ENCODE measurements around the gene NXF1. TPM values are rescaled to one million over a fixed set of nuclear protein-coding genes. Genes with fewer than 3 reads are reported as not detected.

The NXF1 gene
- total and polyA plus RNA-seq, 2 of the 13 experiments (the other 11 are each of a cell fraction or from before 2014, with no cell fraction given): 30.4 to 30.9 TPM

DNA sequence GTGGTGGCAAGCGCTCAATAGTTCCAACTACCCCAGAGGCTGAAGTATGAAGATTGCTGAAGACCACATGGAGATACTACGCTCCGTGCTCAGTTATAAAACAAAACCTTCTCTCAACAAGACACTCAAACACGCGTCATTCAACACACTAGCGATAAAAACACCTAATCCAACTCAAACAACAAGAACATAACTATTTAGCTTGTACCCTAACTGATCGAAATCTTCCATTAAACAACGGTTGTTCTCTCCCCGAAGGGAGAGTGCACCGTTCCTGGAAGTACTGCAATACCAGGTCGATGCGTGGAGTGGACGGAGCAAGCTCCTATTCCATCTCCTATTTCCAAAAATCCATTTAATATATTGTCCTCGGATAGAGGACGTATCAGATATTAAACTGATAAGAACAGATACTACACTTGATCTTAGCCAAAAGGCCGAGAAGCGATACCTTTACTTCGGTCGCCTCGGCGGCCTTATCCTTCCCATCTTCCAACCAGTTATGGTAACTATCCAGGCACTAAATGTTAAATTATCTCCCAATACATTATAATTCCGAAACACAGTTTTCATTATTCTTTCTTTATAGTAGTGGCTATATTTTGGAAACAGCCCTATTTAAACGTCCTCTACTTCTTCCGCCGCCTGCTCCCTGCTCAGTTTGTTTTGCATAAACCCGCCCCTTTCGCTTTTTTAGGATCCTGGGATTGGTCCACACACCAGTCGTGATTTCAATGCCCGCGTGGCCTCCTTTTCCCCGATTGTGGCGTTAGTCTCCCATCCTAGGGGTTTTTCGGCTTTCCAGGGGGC lies 36.3 kb upstream of the NXF1 start (continued):
- TF ChIP-seq, protein P1, sequence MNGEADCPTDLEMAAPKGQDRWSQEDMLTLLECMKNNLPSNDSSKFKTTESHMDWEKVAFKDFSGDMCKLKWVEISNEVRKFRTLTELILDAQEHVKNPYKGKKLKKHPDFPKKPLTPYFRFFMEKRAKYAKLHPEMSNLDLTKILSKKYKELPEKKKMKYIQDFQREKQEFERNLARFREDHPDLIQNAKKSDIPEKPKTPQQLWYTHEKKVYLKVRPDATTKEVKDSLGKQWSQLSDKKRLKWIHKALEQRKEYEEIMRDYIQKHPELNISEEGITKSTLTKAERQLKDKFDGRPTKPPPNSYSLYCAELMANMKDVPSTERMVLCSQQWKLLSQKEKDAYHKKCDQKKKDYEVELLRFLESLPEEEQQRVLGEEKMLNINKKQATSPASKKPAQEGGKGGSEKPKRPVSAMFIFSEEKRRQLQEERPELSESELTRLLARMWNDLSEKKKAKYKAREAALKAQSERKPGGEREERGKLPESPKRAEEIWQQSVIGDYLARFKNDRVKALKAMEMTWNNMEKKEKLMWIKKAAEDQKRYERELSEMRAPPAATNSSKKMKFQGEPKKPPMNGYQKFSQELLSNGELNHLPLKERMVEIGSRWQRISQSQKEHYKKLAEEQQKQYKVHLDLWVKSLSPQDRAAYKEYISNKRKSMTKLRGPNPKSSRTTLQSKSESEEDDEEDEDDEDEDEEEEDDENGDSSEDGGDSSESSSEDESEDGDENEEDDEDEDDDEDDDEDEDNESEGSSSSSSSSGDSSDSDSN (CRISPR knock-in tag; IDR thresholded peaks at IDR 0.05): no peak; the same call in 1 of the 2 replicates
- TF ChIP-seq MXD4 (CRISPR knock-in tag; IDR thresholded peaks at IDR 0.05) (peak; percentile 69; the same call in 1 of the 2 replicates), ZNF543 (CRISPR knock-in tag; IDR thresholded peaks at IDR 0.05) (no peak; the same call in 1 of the 2 replicates), SNAPC2 (CRISPR knock-in tag; IDR thresholded peaks at IDR 0.05) (peak; percentile 100), MLLT10 (CRISPR knock-in tag; IDR thresholded peaks at IDR 0.05) (no peak), CEBPG (CRISPR knock-in tag; IDR thresholded peaks at IDR 0.05) (peak; percentile 77), ZSCAN22 (CRISPR knock-in tag; IDR thresholded peaks at IDR 0.05) (no peak; the same call in none of the 2 replicates), ZFP82 (CRISPR knock-in tag; IDR thresholded peaks at IDR 0.05; ENCODE audit: borderline replicate concordance) (no peak; the same call in 1 of the 2 replicates), NBN (conservative IDR thresholded peaks at IDR 0.05) (no peak), FOXJ3 (CRISPR knock-in tag; IDR thresholded peaks at IDR 0.05; ENCODE audit: borderline replicate concordance) (peak; percentile 75), ZSCAN9 (CRISPR knock-in tag; IDR thresholded peaks at IDR 0.05; ENCODE audit: borderline replicate concordance) (peak; percentile 99), ZNF468 (CRISPR knock-in tag; IDR thresholded peaks at IDR 0.05) (no peak), ZFP36L2 (CRISPR knock-in tag; IDR thresholded peaks at IDR 0.05) (peak; percentile 96; the same call in 1 of the 2 replicates), ZNF136 (CRISPR knock-in tag; IDR thresholded peaks at IDR 0.05; ENCODE audit: low read depth) (peak; percentile 46; the same call in 1 of the 2 replicates), BRCA1 (CRISPR knock-in tag; IDR thresholded peaks at IDR 0.05) (peak; percentile 93), MBNL3 (CRISPR knock-in tag; conservative IDR thresholded peaks at IDR 0.05) (no peak; the same call in 1 of the 2 replicates), ZNF484 (CRISPR knock-in tag; IDR thresholded peaks at IDR 0.05; ENCODE audit: borderline replicate concordance, low read depth) (no peak)
- TF ChIP-seq, protein P2, sequence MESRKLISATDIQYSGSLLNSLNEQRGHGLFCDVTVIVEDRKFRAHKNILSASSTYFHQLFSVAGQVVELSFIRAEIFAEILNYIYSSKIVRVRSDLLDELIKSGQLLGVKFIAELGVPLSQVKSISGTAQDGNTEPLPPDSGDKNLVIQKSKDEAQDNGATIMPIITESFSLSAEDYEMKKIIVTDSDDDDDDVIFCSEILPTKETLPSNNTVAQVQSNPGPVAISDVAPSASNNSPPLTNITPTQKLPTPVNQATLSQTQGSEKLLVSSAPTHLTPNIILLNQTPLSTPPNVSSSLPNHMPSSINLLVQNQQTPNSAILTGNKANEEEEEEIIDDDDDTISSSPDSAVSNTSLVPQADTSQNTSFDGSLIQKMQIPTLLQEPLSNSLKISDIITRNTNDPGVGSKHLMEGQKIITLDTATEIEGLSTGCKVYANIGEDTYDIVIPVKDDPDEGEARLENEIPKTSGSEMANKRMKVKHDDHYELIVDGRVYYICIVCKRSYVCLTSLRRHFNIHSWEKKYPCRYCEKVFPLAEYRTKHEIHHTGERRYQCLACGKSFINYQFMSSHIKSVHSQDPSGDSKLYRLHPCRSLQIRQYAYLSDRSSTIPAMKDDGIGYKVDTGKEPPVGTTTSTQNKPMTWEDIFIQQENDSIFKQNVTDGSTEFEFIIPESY (CRISPR knock-in tag; IDR thresholded peaks at IDR 0.05): peak; percentile 66
- TF ChIP-seq, protein P3, sequence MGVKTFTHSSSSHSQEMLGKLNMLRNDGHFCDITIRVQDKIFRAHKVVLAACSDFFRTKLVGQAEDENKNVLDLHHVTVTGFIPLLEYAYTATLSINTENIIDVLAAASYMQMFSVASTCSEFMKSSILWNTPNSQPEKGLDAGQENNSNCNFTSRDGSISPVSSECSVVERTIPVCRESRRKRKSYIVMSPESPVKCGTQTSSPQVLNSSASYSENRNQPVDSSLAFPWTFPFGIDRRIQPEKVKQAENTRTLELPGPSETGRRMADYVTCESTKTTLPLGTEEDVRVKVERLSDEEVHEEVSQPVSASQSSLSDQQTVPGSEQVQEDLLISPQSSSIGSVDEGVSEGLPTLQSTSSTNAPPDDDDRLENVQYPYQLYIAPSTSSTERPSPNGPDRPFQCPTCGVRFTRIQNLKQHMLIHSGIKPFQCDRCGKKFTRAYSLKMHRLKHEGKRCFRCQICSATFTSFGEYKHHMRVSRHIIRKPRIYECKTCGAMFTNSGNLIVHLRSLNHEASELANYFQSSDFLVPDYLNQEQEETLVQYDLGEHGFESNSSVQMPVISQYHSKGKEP (CRISPR knock-in tag; IDR thresholded peaks at IDR 0.05): peak; percentile 97
- TF ChIP-seq, protein P4, sequence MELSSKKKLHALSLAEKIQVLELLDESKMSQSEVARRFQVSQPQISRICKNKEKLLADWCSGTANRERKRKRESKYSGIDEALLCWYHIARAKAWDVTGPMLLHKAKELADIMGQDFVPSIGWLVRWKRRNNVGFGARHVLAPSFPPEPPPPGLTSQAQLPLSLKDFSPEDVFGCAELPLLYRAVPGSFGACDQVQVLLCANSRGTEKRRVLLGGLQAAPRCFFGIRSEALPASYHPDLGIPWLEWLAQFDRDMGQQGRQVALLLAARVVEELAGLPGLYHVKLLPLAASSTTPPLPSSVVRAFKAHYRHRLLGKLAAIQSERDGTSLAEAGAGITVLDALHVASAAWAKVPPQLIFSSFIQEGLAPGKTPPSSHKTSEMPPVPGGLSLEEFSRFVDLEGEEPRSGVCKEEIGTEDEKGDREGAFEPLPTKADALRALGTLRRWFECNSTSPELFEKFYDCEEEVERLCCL (CRISPR knock-in tag; IDR thresholded peaks at IDR 0.05; ENCODE audit: borderline replicate concordance): peak; percentile 81; the same call in 1 of the 2 replicates
- TF ChIP-seq, protein P5, sequence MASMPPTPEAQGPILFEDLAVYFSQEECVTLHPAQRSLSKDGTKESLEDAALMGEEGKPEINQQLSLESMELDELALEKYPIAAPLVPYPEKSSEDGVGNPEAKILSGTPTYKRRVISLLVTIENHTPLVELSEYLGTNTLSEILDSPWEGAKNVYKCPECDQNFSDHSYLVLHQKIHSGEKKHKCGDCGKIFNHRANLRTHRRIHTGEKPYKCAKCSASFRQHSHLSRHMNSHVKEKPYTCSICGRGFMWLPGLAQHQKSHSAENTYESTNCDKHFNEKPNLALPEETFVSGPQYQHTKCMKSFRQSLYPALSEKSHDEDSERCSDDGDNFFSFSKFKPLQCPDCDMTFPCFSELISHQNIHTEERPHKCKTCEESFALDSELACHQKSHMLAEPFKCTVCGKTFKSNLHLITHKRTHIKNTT (CRISPR knock-in tag; IDR thresholded peaks at IDR 0.05): no peak; the same call in 1 of the 2 replicates
